Measurements from ENCODE around the gene ERMN. TPM values are rescaled to one million over a fixed set of nuclear protein-coding genes. Genes with fewer than 3 reads are reported as not detected.

The ERMN gene
- total and polyA plus RNA-seq, 2 of the 13 experiments (the other 11 are each of a cell fraction or from before 2014, with no cell fraction given), result not detected

GRCh38 chr2:157304811-157305722 lies 20.6 kb downstream of the ERMN start:
- DNase-seq (ENCODE audit: low spot score), result no peak
- H3K27me3 ChIP-seq (ENCODE audit: control insufficient read depth in 1 of 2, insufficient read depth in 2 of 2, low read length in 2 of 2), result peaks cover 0 to 10% of the 10 kb centered on the region in 2 experiments; a peak in 1 of 5 replicates
- no peaks in the 10 kb centered on the region for H3K4me1 ChIP-seq (ENCODE audit: insufficient read depth, low read length)
- intact Hi-C loops (cut with micrococcal nuclease; ENCODE audit: unreplicated experiment), result no loop called here
- H4K20me1 ChIP-seq (ENCODE audit: insufficient read depth, low read length), result no peaks in the 10 kb centered on the region
- no peak for ATAC-seq
- 0% methylated on average over 3 of the region's 3 CpGs for WGBS (ENCODE audit: low lambda C conversion rate)
- no peak overlapping the region for H3K9ac ChIP-seq (ENCODE audit: insufficient read depth, low read depth, low read length)
- H3K79me2 ChIP-seq (ENCODE audit: insufficient read depth, low read length), result no peaks in the 10 kb centered on the region
- no peaks in the 10 kb centered on the region for H3K36me3 ChIP-seq (replicated peaks in 1 of 2; ENCODE audit: control insufficient read depth in 1 of 2, insufficient read depth in 2 of 2, low read length in 2 of 2)
- BruUV-seq (replicated peaks), result no TSS peak
- TF ChIP-seq ZNF296 (CRISPR knock-in tag; conservative IDR thresholded peaks at IDR 0.05) (no peak), ZNF609 (CRISPR knock-in tag; IDR thresholded peaks at IDR 0.05; ENCODE audit: borderline replicate concordance) (no peak), RFX3 (CRISPR knock-in tag; IDR thresholded peaks at IDR 0.05) (no peak), CREM (IDR thresholded peaks at IDR 0.05) (no peak), CREM (CRISPR knock-in tag; IDR thresholded peaks at IDR 0.05) (no peak), NFATC3 (CRISPR knock-in tag; IDR thresholded peaks at IDR 0.05) (no peak), SRSF4 (IDR thresholded peaks at IDR 0.05; ENCODE audit: low read depth, low read length, poor library complexity, severe bottlenecking) (no peak), ARID2 (CRISPR knock-in tag; IDR thresholded peaks at IDR 0.05; ENCODE audit: borderline replicate concordance) (no peak), MXD3 (CRISPR knock-in tag; IDR thresholded peaks at IDR 0.05) (no peak), ZNF501 (CRISPR knock-in tag; IDR thresholded peaks at IDR 0.05) (no peak), THYN1 (CRISPR knock-in tag; IDR thresholded peaks at IDR 0.05; ENCODE audit: borderline replicate concordance, low read depth) (no peak), ZBTB2 (CRISPR knock-in tag; IDR thresholded peaks at IDR 0.05; ENCODE audit: low read depth) (no peak), CREB3 (CRISPR knock-in tag; IDR thresholded peaks at IDR 0.05) (no peak)
- no peak overlapping the region for H2AFZ ChIP-seq (ENCODE audit: low read length)
- no peaks in the 10 kb centered on the region for H3K9me3 ChIP-seq (ENCODE audit: low read length)
- CTCF ChIA-PET (ENCODE audit: low intra/inter-chr PET ratio, low total read pairs), result no interaction called here
- POLR2A ChIA-PET, result no interaction called here
- in situ Hi-C loops (cut with HindIII; ENCODE audit: extremely low pct_ligation_motif_present, low pct_unique_long_range_greater_than_20kb), result no loop called here
- H3K4me2 ChIP-seq (ENCODE audit: low read depth, low read length), result no peak overlapping the region
- no peak for FAIRE-seq
- no peak overlapping the region for H3K27ac ChIP-seq (ENCODE audit: extremely low read length, insufficient read depth, low read length)
- H3K4me3 ChIP-seq (replicated peaks in 1 of 3; ENCODE audit: insufficient read depth in 1 of 3, low read depth in 2 of 3, low read length in 3 of 3), result no peak overlapping the region
